Breast epithelium (tissue), 4 donors: ENCODE results near the gene NRF1. TPM values are rescaled to one million over a fixed set of nuclear protein-coding genes. Genes with fewer than 3 reads are reported as not detected.

Experiments used
- DNase-seq, 2 donors: peaks; one replicate each; pipeline ENCODE4 v3.0.0-alpha.2; 2019; ENCODE audit warnings: low spot score in 2 of 2
- H3K27ac ChIP-seq, 2 donors: fragments of 200-600 bp; sonication (generic) in 1 of 2; one replicate each; pipeline ENCODE4 v1.5.1; 2016 to 2019; ENCODE audit warnings: mild to moderate bottlenecking in 1 of 2
- H3K27me3 ChIP-seq, 2 donors: fragments of 200-600 bp; sonication (generic) in 1 of 2; one replicate each; pipeline versions ENCODE4 v1.5.1 to v1.6.0; 2017 to 2019; ENCODE audit warnings: control low read depth in 1 of 2, mild to moderate bottlenecking in 1 of 2
- H3K36me3 ChIP-seq: fragments of 200-600 bp; one replicate; pipeline ENCODE4 v1.5.1; 2019
- H3K4me1 ChIP-seq, 2 donors: fragments of 200-600 bp; sonication (generic); one replicate each; pipeline ENCODE4 v1.5.1; 2016 to 2019; ENCODE audit warnings: control low read depth in 1 of 2
- H3K4me3 ChIP-seq, 3 donors: fragments of 200-600 bp; sonication (generic); 1 replicate in 2 of 3; 2 replicates in 1 of 3; pipeline ENCODE4 v1.5.1; 2016 to 2019; ENCODE audit warnings: mild to moderate bottlenecking in 3 of 3, moderate library complexity in 2 of 3
- H3K9me3 ChIP-seq, 2 donors: fragments of 200-600 bp; sonication (generic) in 1 of 2; one replicate each; pipeline ENCODE4 v1.5.1; 2016 to 2019; ENCODE audit warnings: control low read depth in 1 of 2
- POLR2A ChIP-seq: fragments of 450-650 bp; IDR thresholded peaks from one replicate; pipeline ENCODE4 v1.6.1; 2016; ENCODE audit warnings: antibody characterized with exemption, mild to moderate bottlenecking, moderate library complexity
- POLR2AphosphoS5 ChIP-seq, 3 donors: sonication (generic); formaldehyde crosslinking; IDR thresholded peaks; one replicate each; pipeline ENCODE4 v1.6.1; 2017; ENCODE audit warnings: antibody characterized with exemption in 3 of 3
- intact Hi-C: fragments of 100-400 bp; cut with DNase I; formaldehyde crosslinking; loops from one replicate; pipeline ENCODE4 v1.15.1; 2023; ENCODE audit warnings: low total_unique reads
- total RNA-seq, 3 donors: library from RNA; depleted of rRNA; stranded (reverse); fragments of >200 nt; gene quantifications; one replicate each; pipeline ENCODE4 v1.1.0, GENCODE V29; 2016
- TF ChIP-seq, protein P1 (sequence below), 3 donors: fragments of 450-650 bp; IDR thresholded peaks; one replicate each; pipeline ENCODE4 v1.5.1; 2016 to 2017; ENCODE audit warnings: antibody characterized with exemption in 3 of 3, mild to moderate bottlenecking in 3 of 3, moderate library complexity in 3 of 3

NRF1 gene
- total RNA-seq, 3 donors from 2014 or later = 24.5 to 29.2 (median 27.2) TPM

DNA sequence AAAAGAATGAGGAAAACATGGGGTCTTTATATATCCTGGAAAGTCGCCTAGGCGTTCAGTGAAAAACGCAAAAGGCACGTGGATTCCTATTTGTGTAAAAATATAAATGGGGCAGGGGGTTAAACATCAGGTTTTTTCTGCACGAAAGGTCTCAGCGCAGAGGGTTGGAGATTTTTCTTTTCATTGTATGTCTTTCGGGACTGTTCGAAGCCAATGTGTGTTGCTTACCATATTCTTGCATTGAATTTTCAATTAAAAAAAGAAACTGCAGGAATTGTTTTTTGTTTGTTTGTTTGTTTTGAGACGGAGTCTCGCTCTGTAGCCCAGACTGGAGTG, 172.0 kb downstream of the NRF1 start:
- H3K36me3 ChIP-seq = no peaks in the 10 kb centered on the region
- intact Hi-C loops = no loop called here
- DNase-seq = no peak
- H3K4me1 ChIP-seq = peaks cover 3 to 16% of the 10 kb centered on the region in 2 donors
- no peak overlapping the region for H3K27ac ChIP-seq
- no peaks in the 10 kb centered on the region for H3K9me3 ChIP-seq
- TF ChIP-seq, protein P1, sequence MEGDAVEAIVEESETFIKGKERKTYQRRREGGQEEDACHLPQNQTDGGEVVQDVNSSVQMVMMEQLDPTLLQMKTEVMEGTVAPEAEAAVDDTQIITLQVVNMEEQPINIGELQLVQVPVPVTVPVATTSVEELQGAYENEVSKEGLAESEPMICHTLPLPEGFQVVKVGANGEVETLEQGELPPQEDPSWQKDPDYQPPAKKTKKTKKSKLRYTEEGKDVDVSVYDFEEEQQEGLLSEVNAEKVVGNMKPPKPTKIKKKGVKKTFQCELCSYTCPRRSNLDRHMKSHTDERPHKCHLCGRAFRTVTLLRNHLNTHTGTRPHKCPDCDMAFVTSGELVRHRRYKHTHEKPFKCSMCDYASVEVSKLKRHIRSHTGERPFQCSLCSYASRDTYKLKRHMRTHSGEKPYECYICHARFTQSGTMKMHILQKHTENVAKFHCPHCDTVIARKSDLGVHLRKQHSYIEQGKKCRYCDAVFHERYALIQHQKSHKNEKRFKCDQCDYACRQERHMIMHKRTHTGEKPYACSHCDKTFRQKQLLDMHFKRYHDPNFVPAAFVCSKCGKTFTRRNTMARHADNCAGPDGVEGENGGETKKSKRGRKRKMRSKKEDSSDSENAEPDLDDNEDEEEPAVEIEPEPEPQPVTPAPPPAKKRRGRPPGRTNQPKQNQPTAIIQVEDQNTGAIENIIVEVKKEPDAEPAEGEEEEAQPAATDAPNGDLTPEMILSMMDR (IDR thresholded peaks at IDR 0.05) = no peak
- TF ChIP-seq POLR2AphosphoS5 (IDR thresholded peaks at IDR 0.05) (no peak), POLR2A (no peak)
- H3K4me3 ChIP-seq = no peak overlapping the region
- peaks cover 14 to 85% of the 10 kb centered on the region in 2 donors for H3K27me3 ChIP-seq

DNA sequence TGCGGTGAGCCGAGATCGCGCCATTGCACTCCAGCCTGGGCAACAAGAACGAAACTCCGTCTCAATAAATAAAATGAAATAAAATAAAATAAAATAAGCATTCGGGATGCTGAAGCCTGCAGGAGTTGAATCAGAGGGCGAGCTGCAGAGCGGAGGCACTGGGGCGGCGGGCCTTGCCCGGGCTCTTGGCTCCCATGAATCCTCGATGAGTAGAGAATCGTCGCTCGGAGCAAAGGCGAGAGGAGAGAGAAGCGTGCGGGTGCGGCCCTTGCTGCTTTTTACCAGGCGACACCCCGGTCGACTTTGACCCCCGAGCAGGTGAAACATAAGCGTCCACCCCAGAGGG, 172.9 kb downstream of the NRF1 start:
- H3K27ac ChIP-seq = no peak overlapping the region
- peak overlapping the region in 1 of 3 donors; percentile 48 for H3K4me3 ChIP-seq
- H3K9me3 ChIP-seq = no peaks in the 10 kb centered on the region
- TF ChIP-seq, protein P1 (IDR thresholded peaks at IDR 0.05) = no peak
- TF ChIP-seq POLR2AphosphoS5 (IDR thresholded peaks at IDR 0.05) (no peak), POLR2A (no peak)
- H3K4me1 ChIP-seq = peaks cover under 1 to 16% of the 10 kb centered on the region in 2 donors
- peaks cover 10 to 77% of the 10 kb centered on the region in 2 donors for H3K27me3 ChIP-seq
- intact Hi-C loops = no loop called here
- H3K36me3 ChIP-seq = no peaks in the 10 kb centered on the region
- DNase-seq = no peak

DNA sequence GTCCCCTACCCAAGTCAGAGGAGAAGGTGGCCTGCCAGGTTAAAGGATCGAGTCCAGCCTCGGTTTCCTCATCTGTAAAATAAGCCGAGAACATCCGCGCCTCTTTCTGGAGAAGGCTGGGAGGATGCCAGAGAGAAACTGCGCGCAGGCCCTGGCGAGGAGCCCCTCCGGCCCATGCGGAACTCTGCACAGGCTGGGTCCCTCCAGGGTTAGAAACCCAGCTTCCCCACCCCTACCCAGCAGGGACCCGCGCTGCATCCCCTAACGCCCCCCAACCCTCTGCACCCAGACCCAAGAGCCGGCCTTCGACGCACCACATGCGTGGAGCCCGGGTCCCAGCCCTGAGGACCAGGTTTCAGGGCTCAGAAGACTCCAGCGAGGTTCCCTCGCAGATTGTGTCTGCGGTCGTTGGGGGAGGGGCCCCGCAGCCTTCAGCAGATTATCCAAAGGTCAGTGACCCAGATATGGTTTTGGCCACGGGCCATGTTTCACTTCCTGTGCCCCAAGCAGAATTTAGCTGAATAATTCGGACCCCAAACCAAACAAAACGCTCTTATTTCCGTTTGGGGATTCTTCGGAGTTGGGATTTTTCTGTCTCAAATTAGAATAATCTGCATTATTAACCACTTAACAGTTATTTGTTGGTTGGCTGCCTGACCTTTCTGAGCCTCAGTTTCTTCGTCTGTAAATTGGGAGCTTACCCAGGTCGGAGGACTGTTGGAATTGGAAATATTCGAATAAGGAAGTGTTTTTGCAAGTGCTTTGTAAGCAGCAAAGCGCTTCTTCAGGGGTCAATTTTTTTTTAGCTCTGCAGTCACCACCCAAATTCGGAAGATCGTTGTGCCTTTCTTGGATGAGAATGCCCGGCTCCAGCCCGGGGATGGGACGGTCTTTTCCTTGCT, 173.5 kb downstream of the NRF1 start:
- Histone ChIP-seq H3K36me3 (no peaks in the 10 kb centered on the region), H3K4me3 (peak overlapping the region in 1 of 3 donors; percentile 48), H3K9me3 (no peaks in the 10 kb centered on the region), H3K4me1 (peaks cover 0 to 16% of the 10 kb centered on the region in 2 donors), H3K27me3 (peaks cover 9 to 71% of the 10 kb centered on the region in 2 donors), H3K27ac (no peak overlapping the region)
- no peak for DNase-seq
- intact Hi-C loops = no loop called here
- TF ChIP-seq, protein P1 (IDR thresholded peaks at IDR 0.05) = no peak
- TF ChIP-seq POLR2AphosphoS5 (IDR thresholded peaks at IDR 0.05) (no peak), POLR2A (no peak)

DNA sequence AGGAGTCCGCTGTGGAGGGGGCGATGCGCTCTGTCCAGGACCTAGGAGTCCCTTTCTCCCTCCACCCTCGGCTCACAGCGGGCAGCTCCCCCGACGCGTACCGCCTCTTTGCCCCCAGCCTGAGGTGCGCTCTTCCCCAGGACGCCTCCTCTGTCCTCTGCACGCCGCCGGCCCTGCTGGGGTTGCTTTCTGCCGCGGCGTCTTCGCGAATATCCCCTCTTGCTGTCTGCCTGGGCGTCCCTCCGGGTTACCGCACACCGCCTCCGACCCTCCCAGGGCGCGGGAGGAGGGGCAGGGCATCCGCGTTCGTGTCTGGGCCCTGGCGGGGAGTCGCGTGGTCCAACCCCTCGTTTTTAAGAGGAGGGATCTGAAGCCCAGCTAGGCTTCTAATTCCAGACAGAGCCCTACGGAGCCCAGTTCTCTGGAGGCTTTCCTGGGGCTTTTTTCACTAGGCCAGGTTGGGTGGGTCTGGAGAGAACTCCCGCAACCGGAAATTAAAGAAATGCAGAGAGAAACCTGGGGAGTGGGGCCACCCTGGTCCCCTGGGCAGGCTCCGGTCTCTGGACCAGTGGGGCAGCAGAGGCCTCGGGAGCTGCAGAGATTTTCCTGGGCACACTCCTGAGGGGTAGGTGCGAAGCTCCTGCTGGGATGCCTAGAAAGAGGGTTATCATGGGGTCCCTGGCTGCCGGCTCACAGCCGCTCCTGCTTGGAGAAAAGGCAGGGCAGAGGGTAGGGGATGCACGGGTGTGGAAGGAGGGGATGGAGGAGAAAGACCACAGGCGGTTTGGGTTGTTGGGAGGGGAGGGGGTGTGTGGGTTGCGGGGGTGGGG, 174.4 kb downstream of the NRF1 start:
- H3K4me1 ChIP-seq = peaks cover 0 to 15% of the 10 kb centered on the region in 2 donors
- peaks cover 9 to 63% of the 10 kb centered on the region in 2 donors for H3K27me3 ChIP-seq

More for the DNA sequence above, 174.4 kb downstream of the NRF1 start:
- Histone ChIP-seq H3K9me3 (no peaks in the 10 kb centered on the region), H3K36me3 (no peaks in the 10 kb centered on the region), H3K27ac (no peak overlapping the region), H3K4me3 (peak overlapping the region in 1 of 3 donors; percentile 48)
- TF ChIP-seq, protein P1 (IDR thresholded peaks at IDR 0.05) = no peak
- TF ChIP-seq POLR2A (no peak), POLR2AphosphoS5 (IDR thresholded peaks at IDR 0.05) (no peak)
- intact Hi-C loops = no loop called here
- DNase-seq = no peak
